ENCODE measurements around the gene NDC80.
"Not testable (repeated sequence)": the region's sequence is repeated elsewhere in the genome, so short reads cannot be mapped to it uniquely, and the experiment has no call there.

Gene NDC80

DNA sequence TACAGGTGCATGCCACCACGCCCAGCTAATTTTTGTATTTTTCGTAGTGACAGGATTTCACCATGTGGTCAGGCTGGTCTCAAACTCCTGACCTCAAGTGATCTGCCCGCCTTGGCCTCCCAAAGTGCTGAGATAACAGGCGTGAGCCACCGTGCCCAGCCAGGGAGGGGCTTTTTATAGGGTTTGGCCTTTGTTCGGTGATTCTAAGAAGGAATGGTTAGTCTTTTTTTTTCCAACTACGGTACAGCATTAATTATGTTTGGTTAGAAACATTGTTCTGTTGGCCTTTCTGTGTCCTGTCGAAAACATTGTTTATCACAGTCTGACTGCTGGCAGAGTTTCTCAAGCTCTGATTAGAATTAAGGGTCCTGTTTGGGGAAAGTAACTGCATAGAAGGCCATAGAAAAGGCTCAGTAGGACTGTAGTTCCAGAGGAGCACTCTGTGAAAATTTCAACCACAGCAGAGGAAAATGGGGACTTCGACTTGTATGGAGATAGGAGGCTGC is 64.8 kb downstream of the NDC80 start:
- no peak for DNase-seq

DNA sequence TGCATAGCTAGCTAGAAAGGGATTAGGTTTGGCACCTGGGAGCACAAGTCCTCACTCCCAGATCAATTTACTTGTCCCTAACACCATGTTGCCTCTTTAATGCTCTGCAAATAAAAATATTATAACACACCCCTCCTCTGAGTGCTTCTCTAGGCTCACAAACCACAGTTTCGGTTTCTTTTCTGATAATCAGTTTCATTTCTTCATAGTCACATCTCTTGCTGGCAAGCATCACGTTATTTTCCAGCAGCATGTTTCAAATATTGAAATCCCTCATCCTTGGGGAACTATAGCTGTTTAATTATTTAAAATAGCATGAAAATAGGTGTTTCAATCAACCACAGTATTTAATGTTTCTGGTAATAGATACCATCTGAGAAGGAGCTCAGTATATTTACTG is 70.3 kb downstream of the NDC80 start:
- DNase-seq, result peak; percentile 3

DNA sequence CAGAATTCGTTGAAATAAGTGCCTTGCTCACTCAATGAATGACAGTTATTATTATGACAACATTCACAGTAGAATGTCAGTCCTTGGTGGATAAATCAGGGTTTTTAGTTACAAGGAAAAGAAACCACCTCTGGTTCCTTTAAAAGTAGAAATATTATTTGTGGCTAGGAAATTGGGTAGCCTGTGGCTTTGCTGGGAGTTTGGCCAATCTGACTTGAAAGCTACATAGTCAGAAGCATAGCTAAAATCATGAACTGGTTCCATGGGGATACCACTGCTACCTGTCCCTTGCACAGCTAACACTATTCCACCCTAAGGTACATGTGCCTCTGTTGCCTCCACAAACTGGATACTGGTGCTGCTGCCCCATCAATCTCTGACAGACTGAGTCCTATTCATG is 71.4 kb downstream of the NDC80 start:
- DNase-seq, result no peak

DNA sequence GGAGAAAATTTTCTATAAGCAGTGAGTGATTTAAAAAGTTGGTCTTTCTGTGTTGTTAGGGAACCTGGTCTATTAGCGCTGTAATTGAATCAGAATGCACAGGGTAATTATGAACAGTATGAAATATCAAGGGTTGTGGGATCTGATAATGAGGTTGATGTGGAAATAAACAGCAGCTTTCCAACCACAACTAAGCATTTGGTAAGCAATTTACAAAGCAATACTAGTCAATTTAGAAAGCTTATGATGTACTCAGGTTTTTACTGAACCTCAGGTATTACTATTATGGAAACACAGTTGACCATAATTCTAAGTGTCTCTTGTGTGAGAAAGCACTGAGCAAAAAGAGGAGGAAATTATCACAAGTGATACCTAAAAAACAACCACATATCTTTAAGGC is 73.2 kb downstream of the NDC80 start:
- DNase-seq, result no peak

DNA sequence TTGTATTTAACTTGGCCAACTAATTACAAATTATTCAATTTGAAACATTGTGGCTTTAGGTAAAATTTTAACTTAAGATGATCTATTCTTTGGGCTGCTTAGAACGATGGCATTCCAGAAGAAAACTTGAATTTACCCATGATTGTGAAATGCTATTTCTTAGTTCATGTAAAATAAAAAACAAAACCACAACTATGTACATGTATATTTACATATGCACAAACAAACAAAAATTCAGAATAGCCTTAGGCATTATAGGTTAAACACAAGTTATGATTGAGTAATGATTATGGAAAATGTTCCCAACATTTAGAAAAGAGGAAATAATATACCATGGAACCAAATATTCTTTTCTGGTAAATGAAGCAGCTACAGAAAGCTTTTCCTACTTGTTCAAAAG is 80.6 kb downstream of the NDC80 start:
- no peak for DNase-seq

DNA sequence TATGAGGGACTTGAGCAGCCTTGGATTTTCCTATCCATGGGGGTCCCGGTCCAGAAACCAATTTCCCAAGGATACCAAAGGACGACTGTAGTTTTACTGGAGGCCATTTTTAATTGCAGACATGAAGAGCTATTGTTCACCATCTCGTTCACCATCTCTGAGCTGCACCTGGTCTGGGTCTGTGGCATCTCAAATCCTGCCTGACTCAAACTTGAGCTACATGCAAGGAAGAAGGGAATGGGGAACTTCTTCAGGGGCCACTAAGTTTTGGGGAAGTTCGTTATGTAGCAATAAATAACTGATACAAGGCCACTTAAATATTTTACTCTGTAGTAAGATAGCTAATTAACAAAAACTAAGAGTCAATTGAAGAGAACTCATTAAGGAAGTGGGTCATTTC is 82.1 kb downstream of the NDC80 start:
- no peak for DNase-seq

DNA sequence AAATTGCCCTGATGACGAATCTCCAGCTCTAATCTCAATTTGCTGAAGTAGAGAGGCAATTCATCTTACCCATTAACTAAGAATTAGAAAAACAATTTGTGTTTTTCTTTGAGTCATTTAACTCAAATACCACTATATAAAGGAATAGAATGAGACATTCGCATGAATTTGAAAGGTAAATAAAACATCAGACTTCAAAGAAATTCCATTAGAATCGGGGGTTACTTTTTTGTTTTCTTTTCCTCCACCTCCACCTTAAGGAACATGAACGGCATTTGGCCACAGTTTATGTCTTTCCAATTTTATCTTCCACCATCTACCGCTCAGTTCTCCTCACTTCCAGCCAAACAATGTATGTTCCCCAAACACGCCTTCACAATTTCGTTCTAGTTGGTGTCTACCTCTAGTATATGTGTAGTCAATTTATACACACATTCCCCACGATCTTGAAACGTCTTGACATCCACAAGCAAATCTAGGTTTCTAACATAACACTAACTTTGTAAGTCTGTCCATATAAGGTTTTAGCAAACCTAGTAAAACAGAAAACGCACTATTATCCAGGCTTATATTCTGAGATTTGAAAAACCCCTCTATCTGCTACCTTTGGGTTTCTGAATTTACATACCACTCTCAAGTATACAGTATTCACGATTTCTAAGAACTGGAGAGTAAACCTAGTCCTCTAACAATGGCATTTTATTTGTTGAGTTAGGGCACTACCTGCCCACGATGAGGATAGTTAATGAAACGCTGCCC is 83.0 kb downstream of the NDC80 start:
- DNase-seq, result no peak

DNA sequence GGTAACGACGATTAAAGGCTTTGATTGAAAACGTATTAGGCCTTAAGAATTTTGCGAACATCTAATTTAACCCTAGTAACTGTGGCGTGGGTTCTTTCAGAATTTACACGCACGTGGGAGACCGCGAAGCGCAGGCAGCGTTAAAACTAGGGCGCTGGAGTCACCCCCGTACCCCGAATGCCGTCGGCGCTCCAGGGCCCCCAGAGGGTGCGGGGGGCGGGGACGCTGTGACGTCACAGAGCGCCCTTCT is 83.5 kb downstream of the NDC80 start:
- DNase-seq, result peak; percentile 3

DNA sequence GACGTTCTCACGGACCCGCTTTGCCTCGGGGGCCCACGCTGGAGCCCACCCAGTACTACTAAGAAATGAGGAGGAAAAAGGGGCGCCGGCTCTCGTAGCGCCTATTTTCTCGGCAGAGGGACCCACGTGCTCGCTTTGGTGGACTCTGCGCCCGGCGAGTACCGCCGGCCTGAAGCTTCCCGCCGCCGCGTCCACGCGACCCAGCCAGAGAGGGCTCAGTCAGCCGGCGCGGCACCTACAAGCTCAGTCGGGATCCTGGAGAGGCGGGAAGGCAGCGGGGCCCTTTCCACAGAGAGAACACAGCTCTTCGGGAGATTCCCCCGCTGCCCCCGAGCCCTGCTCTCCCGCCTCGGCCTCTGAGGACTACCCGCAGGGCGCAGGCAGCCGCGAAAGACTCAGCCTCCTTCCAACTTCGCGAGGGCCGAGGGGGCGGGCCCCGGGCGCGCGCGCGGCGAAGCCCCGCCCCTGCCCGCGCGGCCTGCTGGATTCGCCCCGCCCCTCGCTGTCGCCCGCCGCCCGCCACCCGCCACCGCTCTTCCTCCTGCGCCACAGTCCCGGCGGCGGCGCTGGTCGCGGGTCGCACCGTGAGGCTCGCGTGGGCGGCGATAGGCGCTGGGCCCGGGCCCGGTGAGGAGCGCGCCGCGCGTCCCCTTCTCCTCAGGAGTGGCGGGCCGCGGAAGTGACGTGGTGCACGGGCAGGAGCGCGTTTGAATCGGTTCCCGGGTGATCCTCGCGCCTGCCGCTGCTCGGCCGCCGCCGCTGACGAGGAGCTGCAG is 84.0 kb downstream of the NDC80 start, which contains the start of gene SMCHD1:
Gene SMCHD1, plus strand, starts transcription at position 549 of the 776 bp plus-strand sequence. CDS start 350 bp downstream, outside the sequence.
- peak; percentile 72 for DNase-seq

DNA sequence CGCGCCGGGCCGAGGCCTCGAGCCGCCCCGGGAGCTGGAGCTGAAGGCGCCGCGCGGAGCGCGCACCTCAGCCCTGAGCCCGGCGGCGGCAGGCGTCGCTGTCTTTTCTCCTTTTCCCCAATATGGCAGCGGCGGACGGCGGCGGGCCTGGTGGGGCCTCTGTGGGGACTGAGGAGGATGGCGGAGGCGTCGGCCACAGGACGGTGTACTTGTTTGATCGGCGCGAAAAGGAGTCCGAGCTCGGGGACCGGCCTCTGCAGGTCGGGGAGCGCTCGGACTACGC is 84.5 kb downstream of the NDC80 start:
- DNase-seq, result peak; percentile 51

DNA sequence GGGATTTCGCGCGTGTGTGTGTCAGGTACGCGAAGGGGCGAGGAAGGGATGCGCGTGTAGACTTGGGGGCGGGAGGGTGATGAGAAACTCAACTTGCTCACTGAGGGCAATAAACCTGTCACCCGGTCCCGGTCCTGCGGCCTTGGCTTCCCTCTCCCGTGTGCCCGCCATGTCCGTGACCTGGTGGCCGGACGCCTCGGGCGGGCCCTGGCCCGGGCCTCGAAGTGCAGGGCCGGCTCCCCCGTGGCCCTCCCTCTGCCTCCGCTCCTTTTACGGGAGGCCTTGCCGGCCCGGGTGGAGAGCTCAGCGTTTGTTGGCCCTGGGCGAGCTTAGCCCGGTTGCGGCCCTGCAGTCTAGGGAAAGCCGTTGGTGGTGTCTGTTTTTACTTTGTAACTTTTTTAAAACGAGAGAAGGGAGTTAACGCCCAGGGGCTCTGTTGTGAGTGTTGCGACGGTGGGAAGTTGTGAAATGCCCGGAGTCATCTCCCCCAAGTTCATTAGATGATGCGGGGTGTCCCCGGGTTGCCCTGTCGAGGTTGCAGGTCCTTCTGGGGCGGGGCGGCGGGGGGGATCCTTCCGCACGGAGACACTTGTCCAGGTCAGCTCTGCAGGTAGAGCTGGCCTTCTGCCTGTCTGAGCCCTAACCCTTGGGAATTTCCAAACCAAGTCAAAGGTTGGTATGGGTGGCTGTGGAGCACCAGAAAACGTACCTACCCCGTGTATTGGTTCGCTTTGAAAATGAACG is 85.1 kb downstream of the NDC80 start:
- peak; percentile 11 for DNase-seq

DNA sequence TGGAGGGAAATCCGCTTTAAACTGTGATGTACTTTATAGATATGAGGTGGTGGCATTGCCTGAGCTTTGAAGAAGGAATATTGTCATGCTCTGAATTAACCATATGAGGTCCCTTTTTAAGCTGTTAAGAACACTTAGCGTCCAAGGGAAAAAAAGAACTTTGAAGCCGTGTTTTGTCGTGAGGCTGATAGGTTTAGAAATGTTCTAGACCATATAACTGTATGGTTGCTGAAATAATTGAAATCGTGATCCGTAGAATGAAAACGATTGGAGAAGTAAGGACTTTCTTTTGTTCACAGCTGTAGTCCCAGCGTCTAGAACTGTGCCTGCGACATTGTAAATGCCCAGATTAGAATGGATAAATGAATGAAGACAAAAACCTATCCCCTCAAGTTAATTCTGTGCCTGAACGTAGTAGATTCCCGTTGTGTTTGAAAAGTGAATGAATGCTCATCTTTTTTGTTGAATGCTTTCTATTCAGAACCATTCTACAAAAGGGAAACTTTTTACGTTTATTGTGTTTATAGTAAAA is 85.7 kb downstream of the NDC80 start:
- DNase-seq, result no peak

DNA sequence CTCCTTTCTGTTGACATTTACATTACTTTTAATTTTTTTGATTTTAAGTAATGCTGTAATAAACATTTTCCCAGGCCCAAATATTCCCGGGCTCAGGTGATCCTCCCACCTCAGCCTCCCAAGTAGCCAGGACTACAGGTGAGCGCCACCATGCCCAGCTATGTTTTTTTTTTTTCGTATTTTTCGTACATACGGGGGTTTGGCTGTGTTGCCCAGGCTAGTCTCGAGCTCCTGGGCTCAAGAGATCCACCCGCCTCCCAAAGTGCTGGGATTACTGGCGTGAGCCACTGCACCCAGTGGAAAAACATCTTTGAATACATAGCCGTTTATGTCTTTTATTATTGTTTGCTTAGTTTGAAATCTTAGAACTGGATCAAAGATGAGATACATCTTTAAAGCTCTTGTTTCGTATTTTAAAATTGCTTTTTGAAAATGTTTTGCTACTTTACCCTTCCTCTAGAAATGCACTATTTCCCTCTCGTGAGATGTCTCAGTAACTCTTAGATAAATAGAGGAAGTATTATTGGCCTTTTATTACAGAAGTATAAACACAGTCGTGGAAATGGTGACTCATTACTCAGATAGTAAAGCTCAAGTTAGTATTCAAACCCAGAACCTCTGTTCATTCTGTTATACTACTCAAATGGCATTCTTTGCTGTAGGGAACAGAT is 86.6 kb downstream of the NDC80 start:
- DNase-seq, result no peak

DNA sequence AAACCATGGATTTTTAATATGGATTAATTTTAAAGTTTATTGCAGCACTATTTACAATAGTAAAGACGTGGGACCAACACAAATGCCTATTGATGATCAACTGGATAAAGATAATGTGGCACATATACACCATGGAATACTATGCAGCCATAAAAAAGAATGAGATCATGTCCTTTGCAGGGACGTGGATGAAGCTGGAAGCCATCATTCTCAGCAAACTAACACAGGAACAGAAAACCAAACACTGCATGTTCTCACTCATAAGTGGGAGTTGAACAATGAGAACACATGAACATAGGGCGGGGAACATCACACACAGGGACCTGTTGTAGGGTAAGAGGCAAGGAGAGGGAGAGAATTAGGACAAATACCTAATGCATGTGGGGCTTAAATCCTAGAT is 89.5 kb downstream of the NDC80 start:
- not testable (repeated sequence) for DNase-seq

DNA sequence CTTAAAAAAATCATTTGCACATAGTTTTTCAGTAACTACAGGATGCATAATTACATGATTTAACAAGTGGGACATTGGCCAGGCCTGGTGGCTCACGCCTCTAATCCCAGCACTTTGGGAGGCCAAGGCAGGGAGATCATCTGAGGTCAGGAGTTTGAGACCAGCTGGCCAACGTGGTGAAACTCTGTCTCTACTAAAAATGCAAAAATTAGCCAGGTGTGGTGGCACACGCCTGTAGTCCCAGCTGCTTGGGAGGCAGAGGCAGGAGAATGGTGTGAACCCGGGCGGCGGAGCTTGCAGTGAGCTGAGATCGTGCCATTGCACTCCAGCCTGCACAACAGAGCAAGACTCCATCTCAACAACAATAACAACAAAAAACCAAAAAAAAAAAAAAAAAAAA is 90.9 kb downstream of the NDC80 start:
- not testable (repeated sequence) for DNase-seq

DNA sequence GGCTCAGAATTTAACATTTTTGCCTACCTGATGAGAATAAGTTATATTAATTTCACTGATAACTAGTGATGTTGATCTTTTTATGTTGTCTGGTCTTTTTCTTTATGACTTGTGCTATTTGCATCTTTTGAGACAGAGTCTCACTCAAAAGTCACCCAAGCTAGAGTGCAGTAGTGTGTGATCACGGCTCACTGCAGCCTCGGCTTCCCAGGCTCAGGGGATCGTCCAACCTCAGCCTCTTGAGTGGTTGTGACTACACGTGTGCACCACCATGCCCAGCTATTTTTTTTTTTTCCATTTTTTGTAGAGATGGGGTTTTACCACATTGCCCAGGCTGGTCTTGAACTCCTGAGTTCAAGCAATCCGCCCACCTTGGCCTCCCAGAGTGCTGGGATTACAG is 91.6 kb downstream of the NDC80 start:
- DNase-seq, result no peak

All from NCI-H1092 treated with DMSO at 0.1 percent for 48 hours (cell line).